GM12891 (cell line): ENCODE data around the gene WNT9A.

ENCODE experiments used
- POLR2A ChIP-seq: IDR thresholded peaks from 2 replicates; pipeline ENCODE4 v1.6.1; 2011; ENCODE audit warnings: low read depth, low read length, control low read depth
- POLR2AphosphoS5 ChIP-seq: IDR thresholded peaks from 2 replicates; pipeline ENCODE4 v1.6.1; 2011; ENCODE audit warnings: low read depth, low read length, control low read depth

DNA sequence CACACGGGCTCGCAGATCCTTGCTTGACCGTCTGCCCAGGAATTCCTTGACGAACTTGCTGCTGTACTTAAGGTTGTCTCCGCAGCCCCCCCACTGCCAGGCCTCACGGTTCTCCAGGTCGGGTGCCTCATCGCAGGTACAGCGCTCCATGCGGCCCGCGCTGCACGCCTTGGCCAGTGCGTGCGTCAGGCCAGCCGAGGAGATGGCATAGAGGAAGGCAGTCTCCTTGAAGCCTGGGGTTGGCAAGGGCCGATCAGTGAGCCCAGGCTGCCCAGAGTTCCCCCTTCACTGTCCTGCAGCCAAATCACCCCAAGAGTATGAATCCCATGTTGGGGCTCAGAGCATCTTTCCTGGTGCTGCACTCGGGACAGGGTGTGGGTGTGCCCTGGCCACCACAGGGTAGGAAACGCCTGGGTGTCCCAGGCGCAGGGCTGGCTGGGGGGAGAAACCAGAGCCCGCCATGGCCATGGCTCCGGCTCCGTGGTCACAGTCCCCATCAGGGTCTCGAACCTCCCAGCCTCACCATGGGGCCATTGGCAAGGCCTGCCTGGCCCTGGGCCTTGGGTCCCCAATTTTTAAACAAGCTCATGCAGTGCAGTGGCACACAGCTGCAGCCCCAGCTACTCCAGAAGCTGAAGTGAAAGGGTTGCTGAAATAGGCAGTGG lies 23.4 kb downstream of the WNT9A start:
- TF ChIP-seq POLR2A, result no peak
- TF ChIP-seq POLR2AphosphoS5, result no peak
